ENCODE results near the gene BBS10. TPM values are rescaled to one million over a fixed set of nuclear protein-coding genes. Genes with fewer than 3 reads are reported as not detected.
"Not testable (repeated sequence)": the region's sequence is repeated elsewhere in the genome, so short reads cannot be mapped to it uniquely, and the experiment has no call there.

Gene BBS10
- total RNA-seq, 5 donors from 2014 or later (not counting 1 experiment from before 2014, with no cell fraction given), result 3.1 to 8.3 (median 7.3) TPM

DNA sequence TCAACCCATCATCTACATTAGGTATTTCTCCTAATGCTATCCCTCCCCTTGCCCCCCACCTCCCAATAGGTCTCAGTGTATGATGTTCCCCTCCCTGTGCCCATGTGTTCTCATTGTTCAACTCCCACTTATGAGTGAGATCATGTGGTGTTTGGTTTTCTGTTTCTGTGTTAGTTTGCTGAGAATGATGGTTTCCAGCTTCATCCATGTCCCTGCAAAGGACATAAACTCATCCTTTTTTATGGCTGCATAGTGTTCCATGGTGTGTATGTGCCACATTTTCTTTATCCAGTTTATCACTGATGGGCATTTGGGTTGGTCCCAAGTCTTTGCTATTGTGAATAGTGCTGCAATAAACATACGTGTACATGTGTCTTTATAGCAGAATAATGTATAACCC, 28.7 kb upstream of the BBS10 start:
- POLR2A ChIA-PET; H3K4me3 Mint-ChIP-seq; H3K4me1 Mint-ChIP-seq; H3K27ac ChIP-seq (ENCODE audit: low read length); DNase-seq; H3K27ac Mint-ChIP-seq; H3K27me3 Mint-ChIP-seq; H3K27me3 ChIP-seq (replicated peaks in 1 of 2; ENCODE audit: control insufficient read depth in 2 of 2, extremely low read depth in 1 of 2, insufficient read depth in 2 of 2, low read length in 1 of 2); H3K4me1 ChIP-seq (ENCODE audit: control insufficient read depth in 1 of 2, extremely low read depth in 1 of 2, insufficient read depth in 2 of 2, low read length in 2 of 2); H3K9me3 ChIP-seq; H3K9me3 Mint-ChIP-seq; H3K4me3 ChIP-seq (ENCODE audit: control insufficient read depth in 1 of 2, extremely low read depth in 1 of 2, low read length in 1 of 2); ATAC-seq (replicated peaks in 1 of 4): not testable (repeated sequence)
- peaks cover 57% of the 10 kb centered on the region for H3K36me3 Mint-ChIP-seq
- CTCF ChIA-PET, result interaction anchor here in 1 of 2 donors (0.7 kb wide), 1 partner anchor 210 kb away, joined by 3 read pairs; no protein-coding TSS in a partner anchor
- H3K36me3 ChIP-seq (ENCODE audit: control insufficient read depth in 2 of 2, extremely low read depth in 1 of 2, insufficient read depth in 1 of 2, low read length in 1 of 2), result peaks cover 8 to 46% of the 10 kb centered on the region in 2 donors
- no CpG with 5 or more reads among the region's 1 CpG for WGBS (ENCODE audit: insufficient coverage)

- POLR2A ChIA-PET, result no interaction called here
- H3K36me3 Mint-ChIP-seq, result peaks cover 59% of the 10 kb centered on the region
- no peak overlapping the region for H3K27ac ChIP-seq (ENCODE audit: low read length)
- H3K4me1 Mint-ChIP-seq, result no peaks in the 10 kb centered on the region
- no peak for DNase-seq
- H3K4me3 Mint-ChIP-seq, result no peak overlapping the region
- no peaks in the 10 kb centered on the region for H3K4me1 ChIP-seq (ENCODE audit: control insufficient read depth in 1 of 2, extremely low read depth in 1 of 2, insufficient read depth in 2 of 2, low read length in 2 of 2)
- no peaks in the 10 kb centered on the region for H3K27me3 ChIP-seq (replicated peaks in 1 of 2; ENCODE audit: control insufficient read depth in 2 of 2, extremely low read depth in 1 of 2, insufficient read depth in 2 of 2, low read length in 1 of 2)
- H3K36me3 ChIP-seq (ENCODE audit: control insufficient read depth in 2 of 2, extremely low read depth in 1 of 2, insufficient read depth in 1 of 2, low read length in 1 of 2), result peaks cover 2 to 52% of the 10 kb centered on the region in 2 donors
- CTCF ChIA-PET, result no interaction called here
- H3K9me3 ChIP-seq, result no peaks in the 10 kb centered on the region
- H3K4me3 ChIP-seq (ENCODE audit: control insufficient read depth in 1 of 2, extremely low read depth in 1 of 2, low read length in 1 of 2), result no peak overlapping the region
- H3K27me3 Mint-ChIP-seq, result no peaks in the 10 kb centered on the region
- H3K27ac Mint-ChIP-seq, result no peak overlapping the region
- ATAC-seq (replicated peaks in 1 of 4), result no peak
- no peaks in the 10 kb centered on the region for H3K9me3 Mint-ChIP-seq
These were observed 27.7 kb upstream of the BBS10 start for GRCh38 chr12:76375939-76376338.

- no peaks in the 10 kb centered on the region for H3K27me3 Mint-ChIP-seq
- Histone ChIP-seq H3K9me3 (no peaks in the 10 kb centered on the region), H3K4me3 (ENCODE audit: control insufficient read depth in 1 of 2, extremely low read depth in 1 of 2, low read length in 1 of 2) (no peak overlapping the region), H3K36me3 (ENCODE audit: control insufficient read depth in 2 of 2, extremely low read depth in 1 of 2, insufficient read depth in 1 of 2, low read length in 1 of 2) (peaks cover 2 to 55% of the 10 kb centered on the region in 2 donors), H3K27me3 (replicated peaks in 1 of 2; ENCODE audit: control insufficient read depth in 2 of 2, extremely low read depth in 1 of 2, insufficient read depth in 2 of 2, low read length in 1 of 2) (no peaks in the 10 kb centered on the region), H3K4me1 (ENCODE audit: control insufficient read depth in 1 of 2, extremely low read depth in 1 of 2, insufficient read depth in 2 of 2, low read length in 2 of 2) (no peaks in the 10 kb centered on the region), H3K27ac (ENCODE audit: low read length) (no peak overlapping the region)
- DNase-seq (no peak), ATAC-seq (replicated peaks in 1 of 4) (no peak)
- H3K27ac Mint-ChIP-seq, result no peak overlapping the region
- H3K4me3 Mint-ChIP-seq, result no peak overlapping the region
- CTCF ChIA-PET, result no interaction called here
- H3K36me3 Mint-ChIP-seq, result peaks cover 63% of the 10 kb centered on the region
- H3K9me3 Mint-ChIP-seq, result no peaks in the 10 kb centered on the region
- WGBS (ENCODE audit: insufficient coverage), result no CpG with 5 or more reads among the region's 1 CpG
- no peaks in the 10 kb centered on the region for H3K4me1 Mint-ChIP-seq
- POLR2A ChIA-PET, result no interaction called here
These were observed 27.3 kb upstream of the BBS10 start for GRCh38 chr12:76375470-76375869.

- Histone ChIP-seq H3K4me1 (ENCODE audit: control insufficient read depth in 1 of 2, extremely low read depth in 1 of 2, insufficient read depth in 2 of 2, low read length in 2 of 2) (no peaks in the 10 kb centered on the region), H3K4me3 (ENCODE audit: control insufficient read depth in 1 of 2, extremely low read depth in 1 of 2, low read length in 1 of 2) (no peak overlapping the region), H3K36me3 (ENCODE audit: control insufficient read depth in 2 of 2, extremely low read depth in 1 of 2, insufficient read depth in 1 of 2, low read length in 1 of 2) (peaks cover 2 to 65% of the 10 kb centered on the region in 2 donors), H3K27me3 (replicated peaks in 1 of 2; ENCODE audit: control insufficient read depth in 2 of 2, extremely low read depth in 1 of 2, insufficient read depth in 2 of 2, low read length in 1 of 2) (no peaks in the 10 kb centered on the region), H3K9me3 (no peaks in the 10 kb centered on the region), H3K27ac (ENCODE audit: low read length) (no peak overlapping the region)
- Mint-ChIP-seq H3K4me3 (no peak overlapping the region), H3K27ac (no peak overlapping the region), H3K9me3 (no peaks in the 10 kb centered on the region), H3K4me1 (no peaks in the 10 kb centered on the region), H3K27me3 (no peaks in the 10 kb centered on the region), H3K36me3 (peaks cover 70% of the 10 kb centered on the region)
- no CpG with 5 or more reads among the region's 1 CpG for WGBS (ENCODE audit: insufficient coverage)
- ChIA-PET POLR2A (interaction anchor here (0.6 to 0.8 kb wide), 2 partner anchors 230 to 350 kb away, joined by 3 read pairs; no protein-coding TSS in a partner anchor), CTCF (no interaction called here)
- ATAC-seq (replicated peaks in 1 of 4), result no peak
- no peak for DNase-seq
These were observed 26.3 kb upstream of the BBS10 start for GRCh38 chr12:76374386-76375020.

DNA sequence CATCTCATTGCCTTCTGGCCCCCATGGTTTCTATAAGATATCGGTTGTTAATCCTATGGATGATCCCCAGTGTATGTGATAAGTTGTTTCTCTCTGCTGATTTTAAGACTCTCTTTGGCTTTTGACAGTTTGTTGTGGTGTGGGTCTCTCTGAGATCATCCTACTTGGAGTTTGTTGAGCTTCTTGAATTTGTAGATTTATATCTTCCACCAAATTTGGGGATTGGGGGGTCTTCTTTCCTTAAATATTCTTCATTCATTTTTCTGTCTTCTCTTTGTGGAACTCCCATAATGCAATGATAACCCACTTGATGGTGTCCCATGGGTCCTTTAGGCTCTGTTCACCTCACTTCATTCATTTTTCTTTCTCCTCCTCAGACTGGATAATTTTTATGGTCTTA, 20.0 kb upstream of the BBS10 start:
- ATAC-seq (replicated peaks in 1 of 4) (no peak), DNase-seq (no peak)
- no peaks in the 10 kb centered on the region for H3K27me3 Mint-ChIP-seq
- no peaks in the 10 kb centered on the region for H3K4me1 Mint-ChIP-seq
- Histone ChIP-seq H3K4me3 (ENCODE audit: control insufficient read depth in 1 of 2, extremely low read depth in 1 of 2, low read length in 1 of 2) (no peak overlapping the region), H3K27ac (ENCODE audit: low read length) (no peak overlapping the region), H3K27me3 (replicated peaks in 1 of 2; ENCODE audit: control insufficient read depth in 2 of 2, extremely low read depth in 1 of 2, insufficient read depth in 2 of 2, low read length in 1 of 2) (no peaks in the 10 kb centered on the region), H3K36me3 (ENCODE audit: control insufficient read depth in 2 of 2, extremely low read depth in 1 of 2, insufficient read depth in 1 of 2, low read length in 1 of 2) (peaks cover 12 to 63% of the 10 kb centered on the region in 2 donors), H3K4me1 (ENCODE audit: control insufficient read depth in 1 of 2, extremely low read depth in 1 of 2, insufficient read depth in 2 of 2, low read length in 2 of 2) (no peaks in the 10 kb centered on the region), H3K9me3 (no peaks in the 10 kb centered on the region)
- no peak overlapping the region for H3K4me3 Mint-ChIP-seq
- POLR2A ChIA-PET, result no interaction called here
- no peak overlapping the region for H3K27ac Mint-ChIP-seq
- CTCF ChIA-PET, result no interaction called here
- H3K36me3 Mint-ChIP-seq, result peaks cover 83% of the 10 kb centered on the region
- WGBS (ENCODE audit: insufficient coverage), result no CpG with 5 or more reads among the region's 1 CpG
- H3K9me3 Mint-ChIP-seq, result peaks cover 3 to 17% (median 5%) of the 10 kb centered on the region in 3 donors

- peaks cover 3 to 17% (median 5%) of the 10 kb centered on the region in 3 donors for H3K9me3 Mint-ChIP-seq
- Histone ChIP-seq H3K4me1 (ENCODE audit: control insufficient read depth in 1 of 2, extremely low read depth in 1 of 2, insufficient read depth in 2 of 2, low read length in 2 of 2) (no peaks in the 10 kb centered on the region), H3K27me3 (replicated peaks in 1 of 2; ENCODE audit: control insufficient read depth in 2 of 2, extremely low read depth in 1 of 2, insufficient read depth in 2 of 2, low read length in 1 of 2) (no peaks in the 10 kb centered on the region), H3K27ac (ENCODE audit: low read length) (no peak overlapping the region), H3K9me3 (no peaks in the 10 kb centered on the region), H3K36me3 (ENCODE audit: control insufficient read depth in 2 of 2, extremely low read depth in 1 of 2, insufficient read depth in 1 of 2, low read length in 1 of 2) (peaks cover 12 to 56% of the 10 kb centered on the region in 2 donors), H3K4me3 (ENCODE audit: control insufficient read depth in 1 of 2, extremely low read depth in 1 of 2, low read length in 1 of 2) (no peak overlapping the region)
- POLR2A ChIA-PET, result no interaction called here
- CTCF ChIA-PET, result no interaction called here
- DNase-seq (no peak), ATAC-seq (replicated peaks in 1 of 4) (no peak)
- peaks cover 0 to 7% (median 0%) of the 10 kb centered on the region in 3 donors for H3K4me1 Mint-ChIP-seq
- no peak overlapping the region for H3K4me3 Mint-ChIP-seq
- peaks cover 89% of the 10 kb centered on the region for H3K36me3 Mint-ChIP-seq
- H3K27ac Mint-ChIP-seq, result peak overlapping the region in 1 of 2 donors; percentile 65
- no peaks in the 10 kb centered on the region for H3K27me3 Mint-ChIP-seq
- WGBS (ENCODE audit: insufficient coverage), result no CpG with 5 or more reads among the region's 1 CpG
These were observed 17.9 kb upstream of the BBS10 start for GRCh38 chr12:76366163-76366562.

GRCh38 chr12:76364131-76364530, 15.9 kb upstream of the BBS10 start:
- H3K4me1 Mint-ChIP-seq; DNase-seq; H3K27ac Mint-ChIP-seq; H3K27me3 ChIP-seq (replicated peaks in 1 of 2; ENCODE audit: control insufficient read depth in 2 of 2, extremely low read depth in 1 of 2, insufficient read depth in 2 of 2, low read length in 1 of 2); CTCF ChIA-PET; H3K4me3 ChIP-seq (ENCODE audit: control insufficient read depth in 1 of 2, extremely low read depth in 1 of 2, low read length in 1 of 2); H3K4me1 ChIP-seq (ENCODE audit: control insufficient read depth in 1 of 2, extremely low read depth in 1 of 2, insufficient read depth in 2 of 2, low read length in 2 of 2); H3K27me3 Mint-ChIP-seq; H3K9me3 ChIP-seq; POLR2A ChIA-PET; ATAC-seq (replicated peaks in 1 of 4); H3K4me3 Mint-ChIP-seq; H3K27ac ChIP-seq (ENCODE audit: low read length): not testable (repeated sequence)
- WGBS (ENCODE audit: insufficient coverage), result 93% methylated on average over 2 of the region's 5 CpGs
- H3K9me3 Mint-ChIP-seq, result peaks cover 3 to 17% (median 5%) of the 10 kb centered on the region in 3 donors
- peaks cover 12 to 43% of the 10 kb centered on the region in 2 donors for H3K36me3 ChIP-seq (ENCODE audit: control insufficient read depth in 2 of 2, extremely low read depth in 1 of 2, insufficient read depth in 1 of 2, low read length in 1 of 2)
- H3K36me3 Mint-ChIP-seq, result peaks cover 80% of the 10 kb centered on the region

All from T-cell (primary cell).